ENCODE data around the gene DMAC2.
"Not testable (repeated sequence)": the region's sequence is repeated elsewhere in the genome, so short reads cannot be mapped to it uniquely, and the experiment has no call there.

DMAC2 gene

DNA sequence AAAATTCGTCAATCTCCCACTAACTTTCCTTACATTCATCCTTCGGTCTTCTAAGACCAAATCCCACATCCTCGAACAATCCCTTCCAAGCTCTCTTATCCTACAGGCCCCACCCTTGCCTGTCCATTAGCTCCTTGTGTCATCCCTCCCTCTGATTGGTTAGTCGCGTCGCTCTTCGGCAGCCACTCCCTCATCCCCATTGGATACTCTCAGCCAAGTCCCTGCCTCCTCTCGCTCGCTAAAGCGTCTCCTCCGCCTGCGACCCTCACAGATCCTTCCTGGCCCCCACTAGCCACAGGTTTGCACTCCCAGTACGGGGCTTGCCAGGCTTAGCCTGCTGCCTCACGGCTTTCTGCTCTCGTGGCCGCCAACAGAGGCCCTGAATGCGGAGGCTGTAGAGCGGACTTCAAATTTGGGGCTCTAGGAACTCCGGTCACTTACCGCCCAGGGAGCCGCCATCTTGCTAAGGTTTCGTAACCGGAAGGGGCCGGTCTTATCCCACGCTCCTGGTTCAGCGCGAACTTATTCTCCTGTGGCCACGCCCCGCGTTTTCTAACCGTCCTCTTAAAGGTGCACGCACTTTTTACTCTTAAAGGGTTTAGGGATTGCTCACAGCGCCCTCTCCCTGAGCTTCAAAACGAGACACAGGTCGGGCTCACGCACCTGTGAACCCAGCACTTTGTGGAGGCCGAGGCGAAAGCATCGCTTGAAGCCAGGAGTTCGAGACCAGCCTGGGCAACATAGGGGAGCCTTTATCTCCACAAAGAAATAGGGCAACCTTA is at the start of gene DMAC2:
Gene DMAC2 (minus strand): TSS at position 472 of the 782 bp plus-strand sequence. CDS start 13 bp downstream, at position 459.
- DNase-seq, result peak; percentile 100

DNA sequence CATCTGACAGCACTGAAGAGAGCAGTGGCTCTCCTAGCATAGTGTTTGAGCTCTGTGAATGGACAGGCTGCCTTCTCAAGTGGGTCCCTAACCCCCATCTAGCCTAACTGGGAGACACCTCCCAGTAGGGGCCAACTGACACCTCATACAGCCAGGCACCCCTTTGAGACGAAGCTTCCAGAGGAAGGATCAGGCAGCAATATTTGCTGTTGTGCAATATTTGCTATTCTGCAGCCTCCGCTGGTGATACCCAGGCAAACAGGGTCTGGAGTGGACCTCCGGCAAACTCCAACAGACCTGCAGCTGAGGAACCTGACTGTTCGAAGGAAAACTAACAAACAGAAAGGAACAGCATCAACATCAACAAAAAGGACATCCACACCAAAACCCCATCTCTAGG is 47.2 kb upstream of the DMAC2 start:
- DNase-seq, result not testable (repeated sequence)

DNA sequence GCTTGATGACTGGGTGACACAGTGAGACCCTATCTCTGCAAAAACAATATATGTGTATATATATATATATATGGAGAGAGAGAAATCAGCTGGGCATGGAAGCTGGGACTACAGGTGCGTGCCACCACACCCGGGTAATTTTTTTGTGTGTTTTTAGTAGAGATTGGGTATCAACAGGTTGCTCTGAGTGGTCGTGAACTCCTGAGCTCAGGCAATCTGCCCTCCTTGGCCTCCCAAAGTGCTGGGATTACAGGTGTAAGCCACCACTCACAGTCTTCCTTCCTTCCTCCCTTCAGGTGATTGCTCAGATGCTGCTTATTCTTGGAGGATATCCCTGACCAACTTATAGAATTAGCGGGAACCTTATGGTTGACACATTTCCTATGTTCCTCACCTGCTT is 45.1 kb upstream of the DMAC2 start:
- no peak for DNase-seq

DNA sequence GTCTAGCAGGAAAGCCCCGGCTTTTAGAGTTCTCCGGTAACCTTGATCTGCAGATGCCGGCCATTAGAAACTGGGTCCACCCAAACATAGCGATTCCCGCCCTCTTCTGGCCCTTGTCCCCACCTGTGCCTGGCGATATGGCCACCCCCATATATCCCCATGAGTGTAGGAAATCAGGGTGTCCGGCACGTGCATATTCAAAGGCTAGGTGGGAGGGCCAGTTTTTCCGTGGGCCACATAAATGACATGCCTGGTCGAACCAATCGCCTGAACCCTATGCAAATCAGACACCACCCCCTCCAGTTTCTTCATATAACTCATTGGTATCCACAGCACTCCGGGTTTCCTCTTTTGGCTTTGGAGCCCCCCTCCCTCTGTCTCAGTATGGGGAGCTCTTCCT is 40.6 kb upstream of the DMAC2 start:
- DNase-seq, result peak; percentile 4

DNA sequence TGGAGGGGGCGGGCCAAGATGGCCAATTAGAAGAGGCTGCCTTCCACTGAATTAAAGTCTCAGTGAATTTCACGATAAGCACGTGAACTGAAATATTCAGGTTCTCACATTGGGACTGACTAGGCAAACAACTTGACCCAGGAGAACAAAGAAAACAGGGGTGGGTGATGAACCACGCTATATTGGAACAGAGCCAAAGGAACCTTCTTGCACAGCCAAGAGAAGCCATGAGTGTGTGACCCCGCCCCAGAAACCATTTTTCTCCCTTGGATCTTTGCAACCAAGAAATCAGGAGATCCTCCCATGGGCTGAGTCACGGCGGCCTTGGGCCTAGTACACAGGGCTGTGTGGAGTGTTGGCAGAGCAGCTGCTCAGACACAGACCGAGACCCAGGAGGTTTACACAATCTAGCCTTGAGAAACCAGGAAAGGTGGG is 40.1 kb upstream of the DMAC2 start:
- DNase-seq, result peak; percentile 19

DNA sequence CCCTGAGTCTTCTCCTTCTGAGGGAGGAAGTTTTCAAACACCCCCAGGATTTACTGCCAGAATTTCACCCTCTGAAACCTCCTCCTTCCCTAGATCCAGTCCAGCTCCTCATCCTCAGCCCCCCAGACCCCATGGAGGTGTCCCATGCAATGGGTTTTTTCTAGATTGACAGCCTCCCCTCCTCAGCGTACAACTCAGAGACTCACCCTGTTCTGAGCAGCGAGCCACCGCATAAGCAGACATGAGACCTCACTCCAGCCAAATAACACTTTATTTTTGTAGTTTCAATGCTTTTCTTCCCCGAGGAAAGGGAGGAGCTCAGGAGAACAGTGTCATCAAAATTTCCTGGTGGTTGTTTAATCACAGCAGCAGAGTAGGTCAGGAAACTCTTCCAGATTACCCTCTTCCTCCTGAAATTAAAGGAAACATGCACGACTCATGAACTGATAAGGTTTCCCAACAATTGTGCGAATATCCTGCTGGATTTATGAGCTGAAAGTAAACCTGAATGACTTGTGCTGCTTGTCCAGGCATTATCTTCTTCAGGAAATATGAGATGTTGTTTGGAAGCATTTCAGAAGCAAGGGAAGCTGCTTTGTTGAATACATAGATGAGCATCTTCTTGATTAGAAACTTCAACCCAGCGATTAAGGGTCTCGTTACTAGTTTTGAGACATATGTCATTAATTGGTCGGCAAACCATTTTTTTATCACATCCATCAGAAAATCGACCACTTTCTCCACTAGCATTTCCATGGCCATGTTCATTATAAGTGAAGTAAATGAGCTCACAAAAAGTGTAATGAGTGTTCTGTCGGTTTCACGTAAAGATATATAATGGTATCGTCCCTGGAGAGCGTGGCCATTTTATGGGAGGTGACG is 39.4 kb upstream of the DMAC2 start:
- no peak for DNase-seq

DNA sequence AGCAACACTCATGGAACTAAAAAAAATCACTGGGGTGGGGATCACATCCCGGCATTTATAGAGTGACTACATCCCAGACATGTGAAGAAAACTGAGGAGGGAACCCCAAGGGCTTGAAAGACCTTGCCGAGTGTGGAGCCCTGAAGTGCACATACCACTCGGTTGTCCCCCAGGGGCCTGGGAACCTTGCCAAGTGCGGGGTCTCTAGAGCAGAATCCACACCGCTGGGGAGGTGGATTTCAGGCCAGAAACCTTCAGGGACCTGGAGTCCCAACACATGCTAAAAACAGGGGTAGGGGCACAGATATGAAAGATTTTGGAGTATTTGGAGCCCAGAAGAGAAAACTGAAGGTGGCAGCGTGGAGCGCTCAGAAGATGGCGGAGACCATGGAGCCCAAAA is 38.5 kb upstream of the DMAC2 start:
- DNase-seq, result no peak

DNA sequence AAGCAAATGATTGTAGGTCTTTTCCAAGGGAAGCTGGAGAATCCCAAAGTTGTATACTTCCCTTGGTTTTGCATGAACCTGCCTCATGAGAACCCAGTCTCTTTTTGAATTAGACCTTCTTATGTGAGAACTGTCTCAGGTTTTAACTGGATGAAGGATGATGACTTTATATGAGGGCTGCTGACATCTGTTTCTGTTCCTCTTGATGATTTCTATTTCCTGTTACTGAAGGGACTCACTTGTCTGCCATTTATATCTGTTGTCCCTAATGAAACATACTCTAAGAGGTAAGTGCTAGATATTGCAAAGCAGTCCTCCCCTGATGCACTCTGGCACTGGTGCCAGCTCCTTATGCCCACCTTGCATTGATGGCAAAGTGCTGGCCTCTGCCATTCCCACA is 36.9 kb upstream of the DMAC2 start:
- no peak for DNase-seq

DNA sequence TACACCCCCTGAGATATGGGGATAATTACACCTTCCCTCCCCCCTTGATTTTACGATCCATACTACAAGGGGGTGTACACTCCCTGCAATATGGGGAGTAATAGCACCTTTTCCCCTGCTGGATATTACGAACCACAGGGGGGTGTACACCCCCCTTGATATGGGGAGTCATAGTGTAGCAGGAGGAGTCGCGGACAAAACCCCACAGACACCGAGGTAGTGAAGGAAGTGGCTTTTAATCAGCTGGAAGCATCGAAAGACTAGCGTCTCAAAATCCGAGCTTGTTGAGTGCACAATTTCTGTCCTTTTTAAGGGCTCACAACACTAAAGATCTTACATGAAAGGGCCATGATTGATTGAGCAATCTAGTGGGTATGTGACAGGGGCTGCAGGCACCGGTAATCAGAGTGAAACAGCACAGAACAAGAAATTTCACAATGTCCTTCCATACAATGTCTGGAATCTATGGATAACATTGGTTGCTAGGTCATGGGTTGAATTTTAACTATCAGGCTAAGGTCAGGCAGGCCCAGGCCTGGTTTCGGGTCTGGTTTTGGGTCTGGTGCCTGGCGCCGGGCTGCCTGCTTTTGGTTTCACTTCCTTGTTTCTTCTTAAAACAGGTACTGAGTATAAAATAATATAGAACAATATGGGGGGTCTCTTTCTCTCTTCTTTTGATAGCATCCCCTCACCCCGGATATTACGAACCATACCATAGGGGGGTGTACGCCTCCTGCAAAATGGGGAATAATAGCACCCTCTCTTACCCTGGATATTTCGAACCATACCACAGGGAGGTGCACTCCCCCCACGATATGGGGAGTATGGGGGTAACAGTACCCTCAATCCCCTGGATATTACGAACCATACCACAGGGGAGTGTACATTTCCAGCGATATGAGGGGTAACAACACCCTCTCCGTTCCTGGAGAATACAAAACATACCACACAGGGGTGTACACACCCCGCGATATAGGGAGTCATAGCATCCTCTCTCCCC is 23.8 kb upstream of the DMAC2 start:
- DNase-seq, result not testable (repeated sequence)

DNA sequence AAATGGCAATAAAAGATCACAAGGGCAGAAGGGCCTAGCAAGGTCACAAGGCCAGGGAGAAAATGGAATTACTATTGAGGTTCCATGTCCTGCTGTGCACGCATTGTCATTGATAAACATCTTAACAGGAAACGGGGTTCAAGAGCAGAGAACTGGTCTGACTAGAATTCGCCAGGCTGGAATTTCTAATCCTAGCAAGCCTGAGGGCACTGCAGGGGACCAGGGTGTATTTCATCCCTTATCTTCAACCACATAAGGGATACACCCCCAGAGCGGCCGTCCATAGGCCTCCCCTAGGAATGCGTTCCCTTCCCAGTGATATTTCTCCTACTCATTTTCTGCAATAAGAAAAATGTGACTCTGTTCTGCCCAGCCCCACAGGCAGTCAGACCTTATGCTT is 22.8 kb upstream of the DMAC2 start:
- no peak for DNase-seq

DNA sequence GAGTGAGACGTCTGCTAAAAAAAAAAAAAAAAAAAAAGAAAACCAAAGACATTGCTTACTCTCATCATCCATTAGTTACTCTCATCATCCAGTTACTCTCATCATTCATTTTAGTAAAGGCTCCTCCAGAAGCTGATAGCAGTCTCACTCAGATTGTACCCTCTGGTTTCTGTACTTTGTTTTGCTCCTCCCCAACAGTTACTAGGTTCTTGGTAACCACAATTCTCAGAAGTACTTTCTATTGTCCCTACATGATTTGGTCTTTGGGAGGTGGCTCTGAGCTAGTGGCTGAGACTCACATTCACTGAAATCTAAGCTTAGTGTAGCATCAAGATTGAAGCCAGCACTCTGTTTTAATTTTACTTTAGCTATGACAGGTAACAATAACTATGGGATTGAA is 17.5 kb upstream of the DMAC2 start:
- DNase-seq, result no peak

DNA sequence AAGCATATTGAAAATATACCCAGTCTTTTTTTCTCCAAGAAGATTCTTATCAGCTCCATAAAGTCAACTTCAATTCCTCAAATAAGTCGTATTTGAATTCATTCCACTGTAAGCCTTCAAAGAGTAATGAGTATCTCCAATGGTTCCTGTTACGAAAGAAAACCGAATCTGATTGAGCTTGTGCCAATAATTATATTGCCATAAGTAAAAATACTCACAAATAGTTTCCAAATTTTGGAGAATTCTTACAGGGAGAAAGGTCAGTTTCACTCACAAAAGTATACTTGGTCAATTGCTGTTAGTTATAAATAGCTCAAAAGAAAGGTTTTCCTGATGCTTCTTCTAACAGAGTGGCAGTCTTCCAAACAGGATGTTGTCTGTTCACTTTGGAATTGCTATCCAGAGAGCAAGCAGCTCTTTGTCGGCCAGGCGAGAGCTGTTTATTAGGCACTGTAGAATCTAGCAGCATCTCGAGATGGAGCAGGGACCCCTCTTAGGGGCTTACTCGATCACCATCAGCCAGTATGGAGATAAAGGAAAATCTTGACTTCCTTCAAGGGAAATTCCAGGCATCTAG is 16.7 kb upstream of the DMAC2 start:
- no peak for DNase-seq

DNA sequence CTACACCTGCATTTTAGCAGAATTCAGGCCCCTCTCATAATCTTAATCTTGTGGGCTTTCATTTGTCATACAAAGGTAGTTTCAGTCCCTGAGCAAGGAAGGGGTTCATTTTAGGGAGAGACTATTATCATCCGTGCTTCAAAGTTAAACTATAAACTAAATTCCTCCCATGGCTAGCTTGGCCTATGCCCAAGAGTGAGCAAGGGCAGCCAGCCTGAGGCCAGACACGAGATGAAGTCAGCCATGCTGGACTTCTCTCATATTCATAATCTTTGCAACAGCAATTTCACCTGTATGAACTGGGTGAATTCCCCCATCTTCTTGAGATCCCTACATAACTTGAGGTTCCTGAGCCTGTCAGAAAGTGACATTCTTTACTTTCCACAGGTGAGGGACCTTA is 16.2 kb upstream of the DMAC2 start:
- no peak for DNase-seq

DNA sequence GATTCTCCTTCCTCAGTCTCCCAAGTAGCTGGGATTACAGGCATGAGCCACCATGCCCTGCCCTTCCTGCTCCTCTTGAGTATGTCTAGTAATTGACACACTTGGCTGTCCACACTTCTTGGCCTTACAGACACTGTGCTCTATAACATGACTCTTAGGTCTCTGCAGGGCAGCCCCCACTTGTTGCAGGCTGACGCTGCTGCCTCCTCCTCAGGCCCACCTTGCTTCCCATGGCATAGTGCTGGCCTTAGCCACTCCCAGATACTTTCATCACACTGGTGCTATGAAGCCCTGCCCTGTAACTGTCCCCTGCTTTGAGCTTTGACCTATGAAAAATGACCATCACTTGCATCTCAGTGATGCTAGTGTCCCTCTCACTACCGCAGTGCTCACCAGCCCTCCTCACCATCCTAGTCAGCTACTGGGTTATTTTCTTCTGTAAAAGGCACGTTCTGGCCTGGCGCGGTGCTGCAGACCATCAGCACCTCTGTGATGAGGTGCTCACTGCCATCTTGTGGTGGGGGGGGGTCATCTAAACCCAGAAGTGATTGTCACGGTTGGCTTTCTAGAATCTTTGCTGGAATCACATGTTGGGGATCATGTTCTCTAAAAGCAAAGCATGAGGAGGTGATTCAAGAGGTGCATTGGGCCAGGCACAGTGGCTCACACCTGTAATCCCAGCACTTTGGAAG is 13.0 kb upstream of the DMAC2 start:
- DNase-seq, result no peak

DNA sequence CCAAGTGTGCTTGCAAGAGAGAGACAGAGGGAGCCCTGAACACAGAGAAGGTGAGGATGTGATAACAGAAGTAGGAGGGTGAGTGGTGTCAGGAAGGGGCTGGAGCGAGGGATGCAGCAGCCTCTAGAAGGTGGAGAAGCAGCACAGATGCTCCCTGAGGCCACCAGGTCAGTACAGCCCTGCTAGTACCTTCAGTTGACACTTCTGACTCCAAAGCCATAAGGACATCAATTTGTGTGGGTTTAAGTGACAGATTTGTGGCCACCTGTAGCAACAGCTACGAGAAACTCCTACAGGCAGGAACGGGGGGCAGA is 10.1 kb upstream of the DMAC2 start:
- DNase-seq, result no peak

DNA sequence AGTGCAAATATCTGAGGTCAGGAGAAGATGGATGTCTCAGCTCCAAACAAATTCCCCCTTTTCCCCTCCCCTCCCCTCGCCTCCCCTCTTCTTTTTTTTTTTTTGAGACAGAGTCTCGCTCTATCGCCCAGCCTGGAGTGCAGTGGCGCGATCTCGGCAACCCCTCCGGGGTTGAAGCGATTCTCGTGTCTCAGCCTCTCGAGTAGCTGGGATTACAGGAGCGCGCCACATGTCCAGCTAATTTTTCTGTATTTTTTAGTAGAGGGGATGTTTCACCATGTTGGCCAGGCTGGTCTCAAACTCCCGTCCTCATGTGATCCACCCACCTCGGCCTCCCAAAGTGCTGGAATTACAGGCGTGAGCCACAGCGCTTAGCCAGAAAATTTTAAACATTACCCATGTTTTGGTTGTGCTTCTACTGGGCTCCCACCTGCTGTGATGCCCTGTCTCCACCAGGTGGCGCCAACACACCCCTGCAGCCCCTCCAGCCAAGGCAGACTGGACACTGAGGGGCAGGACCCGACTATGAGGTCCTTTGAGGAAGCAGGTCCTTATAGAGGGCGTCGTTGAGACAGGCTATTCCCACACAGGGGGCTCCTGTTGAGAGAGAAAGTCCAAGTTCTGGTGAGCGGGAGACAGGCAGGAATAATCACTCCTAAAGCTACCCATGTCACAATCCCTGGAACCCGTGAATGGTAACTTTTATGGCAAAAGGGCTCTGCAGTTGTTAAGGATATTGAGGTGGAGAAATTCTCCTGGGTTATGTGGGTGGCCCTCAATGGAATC is 9.6 kb upstream of the DMAC2 start:
- DNase-seq, result peak; percentile 79

DNA sequence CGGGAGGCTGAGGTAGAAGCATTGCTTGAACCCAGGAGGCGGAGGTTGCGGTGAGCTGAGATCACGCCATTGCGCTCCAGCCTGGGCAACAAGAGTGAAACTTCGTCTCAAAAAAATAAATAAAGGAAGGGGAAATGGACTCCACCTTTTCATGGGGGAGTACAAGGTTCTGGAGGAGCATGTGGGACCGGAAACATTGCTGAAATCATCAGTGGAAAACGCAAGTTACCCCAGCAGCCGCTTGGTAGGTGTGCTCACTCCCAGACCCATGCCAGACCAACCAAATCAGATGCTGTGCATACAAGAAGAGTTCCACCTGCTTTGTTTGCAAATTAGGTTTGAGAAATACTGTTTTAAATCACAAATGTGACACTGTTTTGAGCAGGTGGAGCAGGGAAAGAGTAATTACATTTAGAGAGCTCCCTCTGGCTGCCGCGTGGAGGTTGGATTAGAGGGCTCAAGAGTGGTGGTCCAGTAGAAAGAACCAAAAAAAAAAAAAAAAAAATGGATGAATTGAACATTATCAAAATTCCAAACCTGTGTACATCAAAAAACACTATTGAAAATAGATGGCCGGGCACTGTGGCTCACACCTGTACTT is 8.1 kb upstream of the DMAC2 start:
- no peak for DNase-seq

DNA sequence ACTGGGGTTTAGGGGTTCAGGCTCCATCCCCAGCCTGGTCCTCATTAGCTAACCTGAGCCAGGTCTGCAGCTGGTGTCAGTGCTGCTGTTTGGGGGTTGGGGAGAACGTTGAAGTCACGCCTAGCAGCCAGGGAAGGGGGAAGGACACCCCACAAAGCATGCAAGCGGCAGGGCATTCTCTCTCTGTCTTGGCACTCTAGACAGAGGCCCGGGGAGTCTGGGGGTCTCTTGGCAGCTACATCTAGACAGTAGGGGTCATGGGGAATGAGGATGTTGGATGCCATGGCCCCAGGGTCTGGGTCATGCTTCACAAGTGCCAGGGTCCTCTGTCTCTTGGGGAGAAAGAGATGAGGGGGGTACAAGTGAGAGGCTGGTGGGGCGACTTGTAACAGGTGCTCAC is 5.9 kb upstream of the DMAC2 start:
- DNase-seq, result no peak

DNA sequence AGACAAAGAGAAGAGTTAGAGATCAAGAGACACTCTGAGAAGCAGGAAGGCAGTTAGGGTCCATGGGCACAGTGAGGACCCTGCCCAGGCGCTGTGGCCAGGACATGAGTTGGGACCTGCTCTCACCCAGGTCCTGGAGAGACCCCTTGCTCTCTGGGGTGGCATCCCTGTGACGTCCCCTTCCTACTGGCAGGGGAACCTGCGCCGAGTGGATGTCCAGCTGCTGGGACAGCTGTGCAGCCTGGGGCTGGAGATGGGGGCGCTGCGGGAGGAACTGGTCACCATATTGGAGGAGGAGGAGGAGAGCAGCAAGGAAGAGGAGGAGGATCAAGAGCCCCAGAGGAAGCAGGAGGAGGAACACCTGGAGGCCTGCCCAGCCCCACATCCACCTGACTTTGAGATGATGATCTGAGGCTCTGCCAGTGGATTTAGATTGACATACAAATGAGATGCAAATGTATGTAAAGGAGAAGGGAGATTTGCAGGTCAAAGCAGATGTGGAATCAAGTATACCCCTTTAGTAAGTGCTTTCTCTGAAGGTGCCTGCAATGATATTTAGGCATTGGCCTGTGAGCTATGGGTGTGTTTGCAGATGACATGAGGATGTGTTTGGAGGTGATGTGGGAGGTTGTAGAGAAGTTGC is 4.2 kb upstream of the DMAC2 start:
- DNase-seq, result no peak

Measured in NCI-H82 (cell line).